Adipocyte (in vitro differentiated cells): Measurements from ENCODE around the gene THSD7B.

Experiments used
- DNase-seq: peaks from one replicate; pipeline ENCODE4 v3.0.0-alpha.2; 2015; ENCODE audit warnings: low read depth
- H3K27me3 ChIP-seq: replicated peaks from 2 replicates; pipeline ENCODE4 v1.7.0; 2013; ENCODE audit warnings: mild to moderate bottlenecking, low read length, moderate library complexity; ENCODE audit not compliant: control insufficient read depth, insufficient read depth
- H3K36me3 ChIP-seq: 2 replicates; pipeline ENCODE4 v1.7.0; 2013; ENCODE audit warnings: low read length, mild to moderate bottlenecking, moderate library complexity; ENCODE audit not compliant: control insufficient read depth, insufficient read depth, severe bottlenecking
- H3K4me1 ChIP-seq: 2 replicates; pipeline ENCODE4 v1.7.0; 2013; ENCODE audit warnings: mild to moderate bottlenecking, low read length, moderate library complexity; ENCODE audit not compliant: control insufficient read depth, insufficient read depth
- H3K4me3 ChIP-seq: 2 replicates; pipeline ENCODE4 v1.7.0; 2013; ENCODE audit warnings: mild to moderate bottlenecking, low read length, moderate library complexity
- H3K9ac ChIP-seq: 2 replicates; pipeline ENCODE4 v1.7.0; 2013; ENCODE audit warnings: mild to moderate bottlenecking, low read length, moderate library complexity
- H3K9me3 ChIP-seq: 2 replicates; pipeline ENCODE4 v1.7.0; 2013; ENCODE audit warnings: mild to moderate bottlenecking, low read length, moderate library complexity; ENCODE audit not compliant: control insufficient read depth

The THSD7B gene

GRCh38 chr2:137154946-137155345 lies 389.6 kb downstream of the THSD7B start:
- Histone ChIP-seq H3K9ac (no peak overlapping the region), H3K36me3 (no peaks in the 10 kb centered on the region), H3K4me1 (no peaks in the 10 kb centered on the region), H3K9me3 (no peaks in the 10 kb centered on the region), H3K27me3 (no peaks in the 10 kb centered on the region), H3K4me3 (no peak overlapping the region)
- no peak for DNase-seq

GRCh38 chr2:137155356-137156104 lies 390.2 kb downstream of the THSD7B start:
- Histone ChIP-seq H3K36me3 (no peaks in the 10 kb centered on the region), H3K9ac (no peak overlapping the region), H3K4me1 (no peaks in the 10 kb centered on the region), H3K27me3 (no peaks in the 10 kb centered on the region), H3K4me3 (no peak overlapping the region), H3K9me3 (no peaks in the 10 kb centered on the region)
- peak; percentile 19 for DNase-seq

DNA sequence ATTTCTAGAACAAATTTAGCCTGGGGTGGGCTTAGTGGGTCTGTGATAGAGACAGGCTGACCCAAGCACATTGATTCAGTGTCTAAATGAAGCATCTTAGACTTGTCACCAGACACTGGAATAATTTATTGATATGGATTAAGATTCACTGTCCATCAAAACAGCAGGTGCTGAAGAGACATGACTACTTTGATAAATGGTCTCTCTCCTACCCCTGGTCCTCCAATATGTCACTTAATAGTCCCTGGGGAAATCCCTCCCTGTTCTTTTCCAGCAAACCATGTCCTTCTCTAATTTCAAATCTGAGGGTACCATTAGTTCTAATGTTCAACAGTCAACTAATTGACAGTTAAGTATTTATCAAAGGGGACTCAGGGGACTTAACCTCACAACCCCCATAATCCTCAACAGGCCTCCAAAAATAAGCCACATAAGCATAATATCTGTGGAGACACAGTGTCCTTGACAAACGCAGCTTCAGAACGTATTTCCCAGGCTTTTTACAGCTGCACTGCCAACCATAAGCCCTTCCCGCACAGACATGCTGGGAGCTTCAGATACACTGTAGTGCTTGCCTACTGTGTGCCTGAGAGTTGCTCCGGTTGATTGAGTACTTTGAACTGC lies 391.0 kb downstream of the THSD7B start:
- no peak overlapping the region for H3K9ac ChIP-seq
- H3K27me3 ChIP-seq = no peaks in the 10 kb centered on the region
- no peaks in the 10 kb centered on the region for H3K4me1 ChIP-seq
- no peak for DNase-seq
- H3K9me3 ChIP-seq = no peaks in the 10 kb centered on the region
- H3K4me3 ChIP-seq = no peak overlapping the region
- H3K36me3 ChIP-seq = no peaks in the 10 kb centered on the region

- Histone ChIP-seq H3K9me3 (no peaks in the 10 kb centered on the region), H3K4me1 (no peaks in the 10 kb centered on the region), H3K27me3 (no peaks in the 10 kb centered on the region), H3K4me3 (no peak overlapping the region), H3K9ac (no peak overlapping the region), H3K36me3 (no peaks in the 10 kb centered on the region)
- DNase-seq = no peak
Measured at GRCh38 chr2:137157851-137158250, 392.5 kb downstream of the THSD7B start.

DNA sequence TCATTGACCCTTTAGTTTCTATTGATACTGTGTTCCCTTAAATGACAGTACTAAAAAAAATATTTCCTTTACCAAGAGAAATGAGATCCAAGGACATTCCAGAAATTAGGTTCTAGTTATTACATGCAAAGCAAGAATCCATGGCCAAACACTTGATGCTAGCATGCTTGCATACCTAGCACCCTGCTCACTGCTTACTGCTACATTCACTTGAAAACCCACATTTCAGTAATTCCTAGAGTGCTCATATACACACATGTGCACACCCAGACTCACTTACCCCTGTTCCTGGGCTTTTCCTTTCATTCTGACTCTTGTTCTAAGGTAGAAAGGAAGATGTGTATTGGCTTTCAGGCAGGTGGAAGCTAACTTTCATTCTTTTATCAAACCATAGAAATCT lies 395.9 kb downstream of the THSD7B start:
- no peak for DNase-seq
- no peaks in the 10 kb centered on the region for H3K27me3 ChIP-seq
- H3K4me3 ChIP-seq = no peak overlapping the region
- no peaks in the 10 kb centered on the region for H3K9me3 ChIP-seq
- H3K4me1 ChIP-seq = no peaks in the 10 kb centered on the region
- H3K36me3 ChIP-seq = no peaks in the 10 kb centered on the region
- no peak overlapping the region for H3K9ac ChIP-seq

GRCh38 chr2:137165968-137166367 lies 400.6 kb downstream of the THSD7B start:
- Histone ChIP-seq H3K9me3 (no peaks in the 10 kb centered on the region), H3K9ac (no peak overlapping the region), H3K4me1 (peaks cover 10% of the 10 kb centered on the region), H3K36me3 (no peaks in the 10 kb centered on the region), H3K27me3 (no peaks in the 10 kb centered on the region), H3K4me3 (no peak overlapping the region)
- DNase-seq = no peak

DNA sequence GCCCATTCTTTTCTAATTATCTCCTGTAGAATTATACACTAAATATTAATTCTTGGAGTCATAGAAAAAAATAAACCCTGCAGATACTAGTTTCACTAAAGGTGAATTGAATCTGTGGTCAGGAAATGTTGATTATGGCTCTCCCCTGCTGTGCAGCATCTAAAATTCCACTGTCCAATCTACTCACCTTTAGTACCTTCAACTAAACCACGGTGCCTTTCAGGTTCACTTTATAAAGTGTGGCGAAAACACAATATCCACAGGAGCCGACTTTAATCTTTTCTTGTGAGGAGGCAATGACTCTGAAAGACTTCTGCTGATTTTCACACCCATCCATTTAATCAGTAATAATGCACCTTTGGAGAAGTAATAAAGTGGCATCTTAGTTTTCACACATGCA lies 402.3 kb downstream of the THSD7B start:
- Histone ChIP-seq H3K9ac (no peak overlapping the region), H3K27me3 (no peaks in the 10 kb centered on the region), H3K36me3 (no peaks in the 10 kb centered on the region), H3K4me1 (peaks cover 10% of the 10 kb centered on the region), H3K4me3 (no peak overlapping the region), H3K9me3 (no peaks in the 10 kb centered on the region)
- no peak for DNase-seq

DNA sequence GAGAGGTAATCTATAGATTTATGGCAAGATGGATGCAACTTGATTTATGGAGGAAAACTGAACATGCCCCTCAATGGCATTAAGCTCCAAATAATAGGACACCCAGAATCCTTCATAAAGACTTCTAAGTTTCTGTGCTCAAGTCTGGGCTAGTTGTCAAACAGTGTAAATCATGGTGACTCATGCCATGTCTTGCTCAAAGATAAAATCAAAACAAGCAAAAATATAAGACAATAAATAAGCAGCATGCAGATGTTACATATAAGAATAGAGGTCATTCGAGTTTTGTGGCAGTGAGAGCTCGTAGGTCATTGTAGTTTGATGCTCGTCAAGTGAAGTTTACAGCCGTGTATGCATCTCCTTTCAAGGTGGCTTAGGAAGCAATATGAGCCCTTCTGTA lies 403.2 kb downstream of the THSD7B start:
- no peaks in the 10 kb centered on the region for H3K36me3 ChIP-seq
- H3K9ac ChIP-seq = no peak overlapping the region
- no peak overlapping the region for H3K4me3 ChIP-seq
- peak; percentile 13 for DNase-seq
- no peaks in the 10 kb centered on the region for H3K27me3 ChIP-seq
- H3K4me1 ChIP-seq = peaks cover 18% of the 10 kb centered on the region
- no peaks in the 10 kb centered on the region for H3K9me3 ChIP-seq

GRCh38 chr2:137172162-137172561 lies 406.8 kb downstream of the THSD7B start:
- H3K27me3 ChIP-seq = no peaks in the 10 kb centered on the region
- H3K9me3 ChIP-seq = no peaks in the 10 kb centered on the region
- H3K36me3 ChIP-seq = no peaks in the 10 kb centered on the region
- DNase-seq = no peak
- no peak overlapping the region for H3K9ac ChIP-seq
- H3K4me3 ChIP-seq = no peak overlapping the region
- H3K4me1 ChIP-seq = peaks cover 20% of the 10 kb centered on the region

- DNase-seq = peak; percentile 15
- Histone ChIP-seq H3K36me3 (no peaks in the 10 kb centered on the region), H3K27me3 (no peaks in the 10 kb centered on the region), H3K4me1 (peaks cover 23% of the 10 kb centered on the region), H3K9me3 (no peaks in the 10 kb centered on the region), H3K4me3 (no peak overlapping the region), H3K9ac (no peak overlapping the region)
Measured at GRCh38 chr2:137173463-137173862, 408.1 kb downstream of the THSD7B start.

GRCh38 chr2:137175246-137175645 lies 409.9 kb downstream of the THSD7B start:
- DNase-seq = no peak
- Histone ChIP-seq H3K4me1 (peaks cover 25% of the 10 kb centered on the region), H3K27me3 (no peaks in the 10 kb centered on the region), H3K36me3 (no peaks in the 10 kb centered on the region), H3K9me3 (no peaks in the 10 kb centered on the region), H3K4me3 (no peak overlapping the region), H3K9ac (no peak overlapping the region)
